Stimulated activated effector memory CD8-positive, alpha-beta T cell treated with anti-CD3 and anti-CD28 coated beads, Interleukin-12 subunit alpha, Interleukin-12 subunit beta, amount 100 ng/mL, for 72 hours (primary cell): ENCODE data around the gene FOCAD.

Source experiments
- ATAC-seq: fragments of 150-1000 bp; cut with Tn5 transposase; 2 replicates; pipeline ENCODE4 v1.10.0; 2021
- DNase-seq, 2 donors: peaks; one replicate each; pipeline ENCODE4 v3.0.0; 2021 to 2022; ENCODE audit warnings: low spot score in 2 of 2
- H3K27ac Mint-ChIP-seq: one replicate; pipeline ENCODE4 v1.8.0; 2022; ENCODE audit warnings: mild to moderate bottlenecking, mixed read lengths
- H3K36me3 Mint-ChIP-seq: one replicate; pipeline ENCODE4 v1.8.0; 2022; ENCODE audit warnings: mild to moderate bottlenecking, mixed read lengths
- H3K4me1 Mint-ChIP-seq: one replicate; pipeline ENCODE4 v1.8.0; 2022; ENCODE audit warnings: mixed read lengths
- H3K4me3 Mint-ChIP-seq: one replicate; pipeline ENCODE4 v1.8.0; 2022; ENCODE audit warnings: mild to moderate bottlenecking, mixed read lengths
- H3K9me3 Mint-ChIP-seq: one replicate; pipeline ENCODE4 v1.8.0; 2022; ENCODE audit warnings: mixed read lengths

FOCAD gene

DNA sequence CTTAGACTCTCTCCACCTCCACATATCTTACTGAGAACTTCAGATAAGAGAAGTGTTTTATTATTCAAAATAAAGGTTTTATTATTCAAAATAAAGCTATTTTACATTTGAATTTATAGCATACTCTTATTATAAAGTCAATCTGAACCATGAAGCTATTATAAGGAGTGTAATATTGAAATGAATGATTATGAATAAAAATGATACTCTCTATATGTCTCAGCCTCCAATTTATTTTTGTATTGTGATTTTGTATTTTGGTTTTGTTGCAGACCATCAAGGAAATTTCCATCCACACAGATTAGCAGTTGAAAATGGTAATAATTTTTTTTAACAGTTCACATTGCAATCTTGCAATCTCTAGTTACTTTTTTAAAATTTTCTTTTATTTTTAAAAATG is 10.2 kb downstream of the FOCAD start:
- ATAC-seq (peak; percentile 63), DNase-seq (no peak)
- Mint-ChIP-seq H3K36me3 (no peaks in the 10 kb centered on the region), H3K4me1 (peaks cover 6% of the 10 kb centered on the region), H3K4me3 (no peak overlapping the region), H3K9me3 (no peaks in the 10 kb centered on the region), H3K27ac (no peak overlapping the region)

DNA sequence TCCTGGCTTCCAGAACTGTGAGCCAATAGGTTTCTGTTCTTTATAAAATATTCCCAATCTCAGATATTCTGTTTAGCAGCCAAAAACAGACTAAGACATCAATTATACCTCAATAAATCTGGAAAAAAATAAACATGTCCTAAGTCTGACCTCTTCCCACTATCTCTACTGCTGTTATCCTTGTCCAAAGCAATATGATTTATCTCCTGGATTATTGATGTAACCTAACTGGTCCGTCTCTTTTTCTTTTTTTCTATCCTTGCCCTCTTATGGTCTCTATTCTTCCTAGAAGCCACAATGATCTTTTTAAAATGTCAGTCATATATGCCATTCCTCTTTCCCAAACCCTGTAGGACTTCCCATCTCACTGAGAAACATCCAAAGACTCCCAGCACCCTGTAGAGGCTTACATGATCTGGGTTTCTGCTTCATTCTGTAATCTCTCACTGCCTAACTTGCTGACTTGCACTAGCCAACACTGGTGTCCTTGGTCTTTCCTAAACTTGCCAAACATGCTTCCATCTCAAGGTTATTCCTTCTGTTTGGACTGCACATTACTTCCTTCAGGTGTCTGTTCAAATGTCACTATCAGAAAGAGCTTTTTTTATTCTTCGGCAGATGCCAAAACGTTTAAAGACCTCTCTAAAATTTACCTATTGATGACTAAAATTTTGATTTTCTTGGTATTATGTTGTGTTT is 13.1 kb downstream of the FOCAD start:
- Mint-ChIP-seq H3K4me1 (peaks cover 6% of the 10 kb centered on the region), H3K27ac (no peak overlapping the region), H3K36me3 (no peaks in the 10 kb centered on the region), H3K9me3 (no peaks in the 10 kb centered on the region), H3K4me3 (no peak overlapping the region)
- ATAC-seq, result no peak
- DNase-seq, result no peak

DNA sequence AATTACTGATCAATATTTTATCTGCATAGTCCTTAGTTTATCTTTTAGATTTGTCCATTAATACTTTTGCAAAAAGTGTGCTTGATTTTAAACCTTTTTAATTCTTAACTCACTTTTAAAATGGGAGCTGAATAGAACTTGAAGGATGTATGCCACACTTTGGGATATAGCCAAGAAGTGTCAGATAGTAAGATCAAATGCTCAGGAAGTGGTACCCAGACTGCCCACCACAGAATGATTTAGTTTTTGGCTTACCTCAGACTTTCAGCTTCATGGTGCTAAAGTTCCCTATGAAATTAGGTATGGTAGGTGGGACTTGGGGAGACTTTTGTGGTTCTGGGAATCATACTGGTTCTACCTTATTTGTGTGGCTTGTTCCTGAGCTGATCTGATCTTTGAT is 14.7 kb downstream of the FOCAD start:
- no peak for DNase-seq
- H3K4me1 Mint-ChIP-seq, result no peaks in the 10 kb centered on the region
- H3K27ac Mint-ChIP-seq, result no peak overlapping the region
- no peaks in the 10 kb centered on the region for H3K36me3 Mint-ChIP-seq
- no peaks in the 10 kb centered on the region for H3K9me3 Mint-ChIP-seq
- H3K4me3 Mint-ChIP-seq, result no peak overlapping the region
- ATAC-seq, result no peak

DNA sequence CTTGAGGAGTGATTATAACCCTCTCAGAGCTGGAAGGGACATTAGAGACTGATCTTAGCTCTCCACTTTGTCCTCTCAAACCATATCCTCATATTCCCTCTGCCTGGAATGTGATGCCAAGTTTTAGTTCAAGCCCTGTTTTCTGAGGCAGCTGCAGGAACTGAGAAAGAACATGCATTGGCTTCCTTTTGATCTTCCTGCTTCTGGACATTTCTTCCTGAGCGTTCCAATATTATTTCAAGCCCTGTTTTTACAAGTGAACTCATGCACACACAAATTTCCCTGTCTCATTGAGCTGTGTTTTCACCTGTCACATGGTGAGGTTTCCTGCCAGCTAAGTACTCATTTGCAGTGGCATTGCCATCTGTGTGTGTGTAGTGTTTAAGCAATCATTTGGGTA is 17.0 kb downstream of the FOCAD start:
- H3K27ac Mint-ChIP-seq, result no peak overlapping the region
- DNase-seq (no peak), ATAC-seq (no peak)

DNA sequence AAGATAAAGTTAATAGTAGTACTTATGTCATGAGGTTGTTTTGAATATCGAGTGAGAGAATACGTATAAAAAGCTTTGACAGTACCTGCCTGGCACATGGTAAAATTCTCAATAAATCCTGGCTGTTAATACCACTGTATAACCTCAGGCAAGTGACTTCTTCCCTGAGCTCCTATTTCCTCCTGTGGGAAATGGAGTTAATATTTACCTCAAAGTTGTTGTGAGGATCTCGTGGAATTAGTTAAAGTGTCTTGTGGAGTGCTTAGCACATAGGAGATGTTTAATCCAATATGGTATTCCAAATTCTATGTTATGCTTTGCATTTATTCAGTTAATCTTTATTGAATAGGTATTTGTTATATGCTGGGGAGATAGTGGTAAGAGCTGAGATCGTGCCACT is 18.5 kb downstream of the FOCAD start:
- Mint-ChIP-seq H3K27ac (no peak overlapping the region), H3K4me3 (no peak overlapping the region), H3K9me3 (no peaks in the 10 kb centered on the region), H3K4me1 (no peaks in the 10 kb centered on the region), H3K36me3 (no peaks in the 10 kb centered on the region)
- DNase-seq, result no peak
- ATAC-seq, result no peak

More for the DNA sequence above, 17.0 kb downstream of the FOCAD start:
- Mint-ChIP-seq H3K4me1 (no peaks in the 10 kb centered on the region), H3K36me3 (no peaks in the 10 kb centered on the region), H3K4me3 (no peak overlapping the region), H3K9me3 (no peaks in the 10 kb centered on the region)

DNA sequence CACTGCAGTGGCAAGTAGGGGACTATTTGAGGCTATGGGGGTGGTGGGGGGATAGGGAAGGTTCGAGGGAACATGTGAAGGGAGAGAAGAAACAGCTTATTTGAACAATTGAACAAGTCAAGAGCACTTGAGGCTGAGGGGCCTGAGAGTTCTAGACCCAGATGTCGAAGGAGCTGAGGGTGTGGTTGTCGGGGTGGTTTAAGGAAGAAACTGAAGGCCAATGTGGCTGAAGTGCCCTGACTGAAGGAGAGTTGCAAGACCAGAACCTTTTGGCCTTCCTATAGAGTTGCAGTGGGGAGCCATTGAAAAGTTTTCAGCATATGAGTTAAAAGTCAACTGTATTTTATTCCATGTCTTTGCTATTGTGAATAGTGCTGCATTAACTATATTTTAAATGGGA is 19.1 kb downstream of the FOCAD start:
- no peak overlapping the region for H3K4me3 Mint-ChIP-seq
- H3K27ac Mint-ChIP-seq, result no peak overlapping the region
- ATAC-seq (no peak), DNase-seq (no peak)
- H3K4me1 Mint-ChIP-seq, result no peaks in the 10 kb centered on the region
- H3K36me3 Mint-ChIP-seq, result no peaks in the 10 kb centered on the region
- H3K9me3 Mint-ChIP-seq, result no peaks in the 10 kb centered on the region

DNA sequence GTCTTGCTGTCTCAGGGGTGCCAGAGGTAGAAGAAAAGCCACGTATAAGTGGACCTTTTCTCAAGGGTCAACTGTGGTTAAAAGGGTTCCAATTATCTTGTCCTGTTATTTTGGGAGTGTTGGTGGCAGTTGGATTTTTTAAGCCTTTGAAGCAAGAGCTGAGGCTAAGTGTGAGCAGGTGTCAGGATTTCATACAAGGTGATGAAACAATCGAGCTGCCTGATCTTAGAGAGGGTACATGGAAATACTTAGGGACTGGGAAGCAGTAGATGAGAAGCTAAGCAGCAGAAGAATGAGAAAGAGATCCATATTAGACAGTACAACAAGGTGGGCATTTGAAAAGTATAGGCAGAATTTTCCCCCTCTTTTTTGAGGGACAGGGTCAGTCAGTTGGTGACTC is 23.6 kb downstream of the FOCAD start:
- H3K27ac Mint-ChIP-seq, result peak overlapping the region; percentile 15
- DNase-seq, result no peak
- no peak for ATAC-seq
- H3K4me1 Mint-ChIP-seq, result peaks cover 6% of the 10 kb centered on the region
- H3K36me3 Mint-ChIP-seq, result no peaks in the 10 kb centered on the region
- H3K9me3 Mint-ChIP-seq, result no peaks in the 10 kb centered on the region
- no peak overlapping the region for H3K4me3 Mint-ChIP-seq

DNA sequence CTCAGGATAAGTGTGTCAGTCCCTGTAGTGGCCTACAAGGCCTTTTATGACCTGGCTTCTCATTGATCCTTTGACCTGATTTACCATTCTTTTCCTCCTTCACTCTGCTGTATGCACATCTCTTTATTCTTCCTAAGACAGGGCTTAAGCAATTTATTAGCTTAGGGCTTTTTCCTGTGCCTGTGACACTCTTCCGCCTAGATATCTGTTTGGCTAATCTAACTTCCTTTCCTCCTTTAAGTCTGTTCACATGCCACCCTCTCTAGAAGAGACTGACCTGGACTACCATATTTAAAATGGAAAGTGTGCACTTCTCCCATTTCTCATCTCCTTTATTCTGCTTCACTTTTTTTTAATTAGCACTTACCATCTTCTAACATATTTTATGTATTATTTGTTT is 29.1 kb downstream of the FOCAD start:
- Mint-ChIP-seq H3K27ac (peak overlapping the region; percentile 2), H3K36me3 (no peaks in the 10 kb centered on the region), H3K9me3 (no peaks in the 10 kb centered on the region), H3K4me3 (no peak overlapping the region), H3K4me1 (peaks cover 22% of the 10 kb centered on the region)
- no peak for DNase-seq
- ATAC-seq, result no peak

DNA sequence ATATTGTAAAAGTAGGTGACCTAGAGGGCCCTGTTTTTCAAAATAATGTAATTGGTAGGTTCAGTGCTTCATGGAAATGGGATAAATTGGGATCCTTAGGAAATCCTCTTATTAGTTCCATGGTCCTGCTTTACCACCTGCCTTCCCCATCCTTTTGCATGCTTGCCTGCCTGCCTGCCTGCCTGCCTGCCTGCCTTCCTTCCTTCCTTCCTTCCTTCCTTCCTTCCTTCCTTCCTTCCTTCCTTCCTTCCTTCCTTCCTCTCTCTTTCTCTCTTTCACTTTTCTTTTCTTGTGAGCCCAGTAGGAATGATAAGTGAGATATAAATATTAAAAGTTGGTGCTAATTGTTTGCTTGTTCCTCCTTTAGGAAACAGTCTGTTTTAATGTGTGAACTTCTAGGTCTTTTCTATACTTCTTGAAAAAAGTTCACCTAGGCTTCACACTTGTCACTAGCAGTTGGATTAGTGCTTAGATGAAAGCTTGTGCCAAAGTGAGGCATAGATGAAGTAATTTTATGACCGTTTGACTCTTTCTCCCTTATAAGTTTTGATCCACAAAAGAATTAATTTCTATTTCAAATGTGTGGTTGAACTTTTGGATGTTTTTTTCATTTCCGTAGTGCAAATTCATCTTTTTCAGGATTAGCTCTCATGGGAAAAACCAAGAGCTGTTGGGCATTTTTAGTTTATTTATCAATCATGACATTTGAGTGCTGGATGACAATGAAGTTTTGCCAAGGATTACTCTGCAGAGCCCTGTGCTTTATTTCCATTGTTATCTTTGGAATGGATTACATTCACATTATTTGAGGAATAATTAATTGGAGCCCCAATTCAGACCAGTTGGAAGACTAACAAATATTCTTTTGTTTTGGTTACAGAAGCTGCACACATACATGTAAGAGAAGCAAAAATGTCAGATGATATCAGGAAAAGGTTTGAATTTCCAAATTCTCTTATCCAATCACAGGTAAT is 30.7 kb downstream of the FOCAD start:
- no peak overlapping the region for H3K4me3 Mint-ChIP-seq
- peaks cover 22% of the 10 kb centered on the region for H3K4me1 Mint-ChIP-seq
- peak overlapping the region; percentile 21 for H3K27ac Mint-ChIP-seq
- ATAC-seq (no peak), DNase-seq (no peak)
- H3K36me3 Mint-ChIP-seq, result no peaks in the 10 kb centered on the region
- H3K9me3 Mint-ChIP-seq, result no peaks in the 10 kb centered on the region

DNA sequence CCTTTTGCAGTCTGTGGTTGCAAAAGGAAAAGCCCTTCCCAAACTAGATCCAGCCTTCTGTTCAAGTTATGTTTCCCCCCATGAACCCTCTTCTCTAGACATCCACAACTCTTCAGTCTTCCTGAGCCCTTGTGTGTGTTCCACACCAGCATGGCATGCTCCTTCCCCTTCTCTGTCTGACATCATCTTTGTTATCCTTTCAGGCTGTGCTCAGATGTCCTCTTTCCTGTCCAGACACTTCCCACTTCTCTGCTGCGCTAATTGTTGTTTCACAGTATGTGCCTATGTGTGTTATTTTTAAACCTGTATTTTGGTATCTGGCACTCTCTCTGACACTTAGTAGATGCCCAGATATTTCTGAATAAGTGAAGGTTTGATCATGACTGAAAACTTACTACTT is 38.2 kb downstream of the FOCAD start:
- DNase-seq (no peak), ATAC-seq (no peak)
- Mint-ChIP-seq H3K9me3 (no peaks in the 10 kb centered on the region), H3K4me3 (no peak overlapping the region), H3K27ac (peak overlapping the region; percentile 43), H3K36me3 (peaks cover 12% of the 10 kb centered on the region), H3K4me1 (peaks cover 27% of the 10 kb centered on the region)

DNA sequence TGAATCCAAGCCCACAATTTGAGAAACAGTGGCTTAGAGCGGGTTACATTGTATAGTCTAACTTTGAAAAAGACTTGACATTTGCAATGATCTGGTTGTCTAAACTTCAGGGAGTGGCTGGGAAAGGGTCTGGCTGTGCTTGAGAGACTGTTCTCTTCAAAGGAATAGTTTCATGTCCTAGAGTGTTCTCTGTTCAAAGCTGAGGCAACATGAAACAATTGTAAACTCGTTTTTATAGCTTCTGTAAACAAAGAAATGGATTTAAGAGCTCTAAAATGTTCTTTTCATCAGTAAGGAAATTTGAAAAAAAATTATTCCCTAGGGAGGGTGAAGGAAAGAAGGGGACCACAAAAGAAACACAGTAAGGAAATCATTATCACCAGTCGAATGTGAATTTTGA is 41.6 kb downstream of the FOCAD start:
- Mint-ChIP-seq H3K27ac (no peak overlapping the region), H3K4me3 (no peak overlapping the region), H3K4me1 (peaks cover 29% of the 10 kb centered on the region), H3K9me3 (no peaks in the 10 kb centered on the region), H3K36me3 (peaks cover 12% of the 10 kb centered on the region)
- DNase-seq, result no peak
- ATAC-seq, result no peak

DNA sequence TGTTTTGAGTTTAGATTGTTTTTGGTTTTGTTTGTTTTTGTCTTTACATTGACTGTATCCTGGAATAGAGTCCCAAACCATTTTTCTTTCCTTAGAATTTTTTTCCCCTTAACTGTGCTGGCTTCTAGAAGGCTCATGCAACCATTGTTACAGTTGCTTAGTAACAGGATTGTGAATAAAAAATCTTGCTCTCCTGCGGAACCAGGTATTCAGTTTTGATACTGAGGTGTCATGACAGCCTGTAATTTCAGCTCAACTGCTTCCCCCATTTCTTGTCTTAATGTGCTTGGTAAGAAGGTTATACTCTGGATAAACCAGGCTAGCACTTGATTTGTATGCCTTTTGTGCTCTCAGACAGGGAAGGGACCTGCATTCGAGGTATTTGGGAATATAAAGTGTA is 42.1 kb downstream of the FOCAD start:
- H3K36me3 Mint-ChIP-seq, result peaks cover 10% of the 10 kb centered on the region
- no peak overlapping the region for H3K4me3 Mint-ChIP-seq
- ATAC-seq, result no peak
- H3K4me1 Mint-ChIP-seq, result peaks cover 29% of the 10 kb centered on the region
- H3K9me3 Mint-ChIP-seq, result no peaks in the 10 kb centered on the region
- DNase-seq, result no peak
- no peak overlapping the region for H3K27ac Mint-ChIP-seq

DNA sequence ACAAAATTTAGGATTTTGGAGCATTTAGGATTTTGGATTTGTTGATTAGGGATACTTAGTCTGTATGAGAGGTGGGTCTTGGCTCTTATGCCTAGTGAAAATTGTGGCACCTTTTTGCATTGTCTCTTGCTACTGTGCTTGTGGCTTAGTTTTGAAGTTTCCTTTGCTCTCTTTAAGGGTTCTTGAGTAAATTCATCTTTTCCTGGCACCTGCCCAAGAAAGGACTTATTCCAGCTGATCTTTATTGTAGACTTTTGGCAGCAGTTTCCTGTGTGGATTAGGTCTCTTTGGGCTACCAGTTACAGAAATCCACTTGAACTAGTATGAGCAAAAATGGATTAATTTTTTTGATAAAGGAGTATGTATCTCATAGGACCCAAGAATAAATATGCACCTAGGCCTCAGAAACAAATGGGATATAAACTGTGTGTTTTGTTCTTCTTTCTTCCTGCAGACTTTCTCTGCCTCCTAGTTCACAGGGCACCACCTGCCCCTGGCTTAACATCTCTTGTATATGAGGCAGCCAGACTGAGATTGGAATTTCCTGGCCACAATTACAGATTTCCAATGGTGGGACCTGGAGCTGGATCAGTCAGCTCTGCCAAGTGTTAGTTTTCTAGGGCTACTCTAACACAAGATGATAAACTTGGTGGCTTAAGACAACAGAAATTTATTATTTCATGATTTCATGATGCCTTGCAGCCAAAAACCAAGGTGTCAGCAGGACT is 44.6 kb downstream of the FOCAD start:
- ATAC-seq, result no peak
- Mint-ChIP-seq H3K27ac (no peak overlapping the region), H3K9me3 (no peaks in the 10 kb centered on the region), H3K4me3 (no peak overlapping the region), H3K4me1 (peaks cover 26% of the 10 kb centered on the region), H3K36me3 (no peaks in the 10 kb centered on the region)
- DNase-seq, result no peak

DNA sequence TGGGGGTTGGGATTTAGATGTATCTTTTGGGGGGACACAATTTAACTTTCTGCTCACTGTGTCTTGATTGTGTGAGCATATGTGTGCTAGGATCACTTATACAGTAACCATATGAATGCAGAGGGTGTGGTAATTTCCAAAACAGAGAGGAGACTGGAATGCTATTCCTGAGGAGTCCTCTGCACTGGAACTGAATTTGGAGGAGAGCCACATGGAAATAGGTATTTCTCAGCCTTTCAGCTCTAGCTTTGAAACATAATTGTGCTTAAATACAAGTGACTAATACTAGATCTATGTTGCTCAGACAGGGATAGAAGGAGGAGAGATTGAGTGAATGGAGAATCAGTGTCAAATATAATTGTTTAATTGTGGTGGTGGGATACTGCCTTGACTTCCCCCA is 45.5 kb downstream of the FOCAD start:
- DNase-seq (no peak), ATAC-seq (no peak)
- Mint-ChIP-seq H3K4me1 (peaks cover 26% of the 10 kb centered on the region), H3K36me3 (no peaks in the 10 kb centered on the region), H3K9me3 (no peaks in the 10 kb centered on the region), H3K4me3 (no peak overlapping the region), H3K27ac (no peak overlapping the region)

DNA sequence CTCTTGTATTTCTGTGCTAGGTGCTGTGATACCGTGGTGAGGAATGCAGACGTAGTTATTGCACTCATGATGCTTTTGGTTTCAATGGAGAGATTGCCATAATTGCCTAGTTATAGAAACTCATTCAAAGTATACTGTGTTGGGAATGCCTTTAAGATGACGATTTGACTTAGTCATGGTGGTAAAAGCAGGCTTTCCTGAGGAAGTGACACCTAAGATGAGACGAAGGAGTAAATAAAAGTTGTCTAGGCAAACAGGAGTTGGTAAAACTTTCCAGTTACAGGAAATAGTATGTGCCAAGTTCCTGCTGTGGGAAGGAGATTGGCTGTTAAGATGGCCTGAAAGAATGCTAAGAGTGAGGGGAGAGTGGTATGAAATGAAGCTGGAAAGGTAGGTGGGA is 48.1 kb downstream of the FOCAD start:
- no peaks in the 10 kb centered on the region for H3K9me3 Mint-ChIP-seq
- no peaks in the 10 kb centered on the region for H3K36me3 Mint-ChIP-seq
- ATAC-seq (no peak), DNase-seq (no peak)
- no peak overlapping the region for H3K4me3 Mint-ChIP-seq
- H3K4me1 Mint-ChIP-seq, result peaks cover 9% of the 10 kb centered on the region
- H3K27ac Mint-ChIP-seq, result no peak overlapping the region
